Left lung (tissue), 10 donors: ENCODE measurements around the gene MKRN2. TPM values are rescaled to one million over a fixed set of nuclear protein-coding genes. Genes with fewer than 3 reads are reported as not detected.

Source experiments
- ATAC-seq: fragments of 200-7000 bp; cut with Tn5 transposase; one replicate; pipeline ENCODE4 v1.9.1; 2020; ENCODE audit warnings: moderate library complexity
- DNase-seq, 4 donors: peaks; one replicate each; pipeline ENCODE4 v3.0.0-alpha.2; 2013 to 2020
- H3K27ac ChIP-seq, 2 donors: fragments of 200-600 bp; sonication (generic) in 1 of 2; one replicate each; pipeline versions ENCODE4 v1.5.0 to v1.8.0; 2020 to 2021
- H3K27me3 ChIP-seq, 2 donors: fragments of 200-600 bp; sonication (generic) in 1 of 2; one replicate each; pipeline versions ENCODE4 v1.5.0 to v1.8.0; 2020 to 2021
- H3K36me3 ChIP-seq, 2 donors: fragments of 200-600 bp; sonication (generic) in 1 of 2; one replicate each; pipeline versions ENCODE4 v1.5.0 to v1.8.0; 2020 to 2021
- H3K4me1 ChIP-seq, 2 donors: fragments of 200-600 bp; one replicate each; pipeline ENCODE4 v1.8.0; 2021
- H3K4me3 ChIP-seq, 2 donors: fragments of 200-600 bp; sonication (generic) in 1 of 2; one replicate each; pipeline versions ENCODE4 v1.5.0 to v1.8.0; 2020 to 2021; ENCODE audit warnings: mild to moderate bottlenecking in 1 of 2
- H3K9me3 ChIP-seq, 2 donors: fragments of 200-600 bp; sonication (generic) in 1 of 2; one replicate each; pipeline versions ENCODE4 v1.5.0 to v1.8.0; 2020 to 2021
- CTCF ChIP-seq, 2 donors: fragments of 200-600 bp; sonication (generic) in 1 of 2; IDR thresholded peaks; one replicate each; pipeline versions ENCODE4 v1.5.0 to v1.8.0; 2021; ENCODE audit warnings: antibody characterized with exemption in 2 of 2
- intact Hi-C, 2 donors: fragments of 100-400 bp; cut with DNase I; formaldehyde crosslinking; loops; one replicate each; pipeline versions ENCODE4 v1.11.2 to v1.14.2; 2022
- polyA plus RNA-seq, 6 donors: library from polyadenylated mRNA; unstranded; fragments of 120-200 nt; gene quantifications; one replicate each; pipeline ENCODE4 v1.2.1, GENCODE V29; 2013; ENCODE audit not compliant: insufficient read length in 6 of 6
- total RNA-seq, 2 donors: library from RNA; stranded (reverse); fragmentation: NEBNext Ultra II Directional; extraction: Animal tissue kit (Norgen Biotek cat#: 25700); gene quantifications; one replicate each; pipeline ENCODE4 v1.2.1, GENCODE V29; 2021
- donor health status: DM: no; HTN: yes; CAD: no.
- donor health status: DM: no; HTN: no; CAD: no.

Gene MKRN2
- total and polyA plus RNA-seq, 8 donors, result 20.3 to 40.5 (median 36.8) TPM

DNA sequence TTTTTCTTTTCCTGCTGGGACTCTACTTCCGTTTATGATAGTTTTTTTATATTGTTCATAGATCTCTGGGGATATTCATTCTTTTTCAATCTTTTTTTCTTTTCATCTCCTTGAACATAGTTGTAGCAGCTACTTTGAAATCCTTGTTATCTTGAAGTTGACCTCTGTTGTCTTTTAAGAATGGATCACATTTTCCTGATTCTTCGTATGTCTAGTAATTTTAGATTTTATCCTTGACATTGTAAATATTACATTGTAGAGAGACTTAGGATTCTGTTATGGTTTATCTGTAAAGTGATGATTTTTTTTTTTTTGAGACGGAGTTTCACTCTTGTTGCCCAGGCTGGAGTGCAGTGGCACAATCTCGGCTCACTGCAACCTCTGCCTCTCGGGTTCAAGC, 20.5 kb downstream of the MKRN2 start:
- ATAC-seq (no peak), DNase-seq (no peak)
- Histone ChIP-seq H3K9me3 (no peaks in the 10 kb centered on the region), H3K27me3 (no peaks in the 10 kb centered on the region), H3K36me3 (peaks cover 0 to 99% of the 10 kb centered on the region in 2 donors), H3K27ac (no peak overlapping the region), H3K4me3 (no peak overlapping the region), H3K4me1 (peaks cover 0 to 4% of the 10 kb centered on the region in 2 donors)
- TF ChIP-seq CTCF (IDR thresholded peaks at IDR 0.05), result no peak
- intact Hi-C loops, result no loop called here

- TF ChIP-seq CTCF (IDR thresholded peaks at IDR 0.05), result no peak
- ATAC-seq (no peak), DNase-seq (no peak)
- Histone ChIP-seq H3K4me1 (peaks cover 0 to 4% of the 10 kb centered on the region in 2 donors), H3K27ac (no peak overlapping the region), H3K36me3 (peaks cover 0 to 99% of the 10 kb centered on the region in 2 donors), H3K27me3 (no peaks in the 10 kb centered on the region), H3K4me3 (no peak overlapping the region), H3K9me3 (no peaks in the 10 kb centered on the region)
- intact Hi-C loops, result no loop called here
Measured at GRCh38 chr3:12578742-12579141, 21.9 kb downstream of the MKRN2 start.

- intact Hi-C loops, result no loop called here
- no peak for TF ChIP-seq CTCF (IDR thresholded peaks at IDR 0.05)
- no peak for ATAC-seq
- no peak overlapping the region for H3K4me3 ChIP-seq
- peaks cover 0 to under 1% of the 10 kb centered on the region in 2 donors for H3K4me1 ChIP-seq
- H3K27me3 ChIP-seq, result no peaks in the 10 kb centered on the region
- no peak for DNase-seq
- H3K9me3 ChIP-seq, result no peaks in the 10 kb centered on the region
- H3K36me3 ChIP-seq, result peaks cover 0 to 99% of the 10 kb centered on the region in 2 donors
- peak overlapping the region in 1 of 2 donors; percentile 61 for H3K27ac ChIP-seq
Measured at GRCh38 chr3:12579456-12579855, 22.6 kb downstream of the MKRN2 start.

DNA sequence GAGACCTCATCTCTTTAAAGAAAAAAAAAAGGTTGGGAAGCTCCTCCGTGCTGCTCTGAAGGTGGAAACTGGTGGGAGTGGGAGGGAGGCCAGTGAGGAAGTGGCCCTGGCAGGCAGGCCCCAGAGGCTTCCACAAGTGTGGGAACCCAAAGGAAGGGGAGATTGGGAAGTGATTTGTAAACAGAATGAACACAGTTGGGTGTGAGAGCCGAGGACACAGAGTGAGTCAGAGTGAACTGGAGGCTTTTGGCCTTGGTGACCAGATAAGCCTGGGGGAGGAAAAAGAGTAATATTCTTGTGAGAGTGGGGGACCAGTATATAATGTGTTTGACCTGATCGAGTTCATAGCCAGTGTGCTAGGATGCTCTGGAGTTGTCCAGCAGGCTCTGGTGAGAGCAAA, 23.0 kb downstream of the MKRN2 start:
- ATAC-seq (peak; percentile 38), DNase-seq (no peak)
- Histone ChIP-seq H3K4me1 (no peaks in the 10 kb centered on the region), H3K9me3 (no peaks in the 10 kb centered on the region), H3K27me3 (no peaks in the 10 kb centered on the region), H3K4me3 (no peak overlapping the region), H3K27ac (peak overlapping the region in 1 of 2 donors; percentile 61), H3K36me3 (peaks cover 0 to 99% of the 10 kb centered on the region in 2 donors)
- no peak for TF ChIP-seq CTCF (IDR thresholded peaks at IDR 0.05)
- intact Hi-C loops, result no loop called here

GRCh38 chr3:12582730-12583129, 25.8 kb downstream of the MKRN2 start:
- no peak for ATAC-seq
- intact Hi-C loops, result no loop called here
- DNase-seq, result peak in 1 of 4 donors; percentile 23
- peaks cover 0 to 100% of the 10 kb centered on the region in 2 donors for H3K36me3 ChIP-seq
- H3K4me3 ChIP-seq, result no peak overlapping the region
- no peak overlapping the region for H3K27ac ChIP-seq
- H3K27me3 ChIP-seq, result no peaks in the 10 kb centered on the region
- H3K9me3 ChIP-seq, result no peaks in the 10 kb centered on the region
- no peaks in the 10 kb centered on the region for H3K4me1 ChIP-seq
- TF ChIP-seq CTCF (IDR thresholded peaks at IDR 0.05), result no peak
